Loucy (cell line): Measurements from ENCODE around the gene CEP131.

Experiments
- H2AFZ ChIP-seq: fragments of 200-600 bp; sonication (generic); 2 replicates; pipeline ENCODE4 v1.6.0; 2016; ENCODE audit warnings: antibody characterized with exemption, mild to moderate bottlenecking, low read length, moderate library complexity
- H3F3A ChIP-seq: fragments of 200-600 bp; 2 replicates; pipeline ENCODE4 v1.6.0; 2016; ENCODE audit warnings: antibody characterized with exemption, low read depth, mild to moderate bottlenecking
- H3K27me3 ChIP-seq: fragments of 200-600 bp; sonication (generic); 2 replicates; pipeline ENCODE4 v1.6.1; 2014; ENCODE audit warnings: low read length, mild to moderate bottlenecking; ENCODE audit not compliant: insufficient read depth, poor library complexity, severe bottlenecking
- H3K36me3 ChIP-seq: fragments of 200-600 bp; sonication (generic); 2 replicates; pipeline ENCODE4 v1.6.1; 2016; ENCODE audit warnings: low read length; ENCODE audit not compliant: insufficient read depth
- H3K4me1 ChIP-seq: fragments of 200-600 bp; sonication (generic); 2 replicates; pipeline ENCODE4 v1.5.1; 2014; ENCODE audit warnings: low read length, mild to moderate bottlenecking; ENCODE audit not compliant: insufficient read depth, poor library complexity, severe bottlenecking
- H3K4me2 ChIP-seq: fragments of 200-600 bp; sonication (generic); 2 replicates; pipeline ENCODE4 v1.6.0; 2014; ENCODE audit warnings: antibody characterized with exemption, low read length, low read depth, mild to moderate bottlenecking; ENCODE audit not compliant: poor library complexity, severe bottlenecking
- H3K4me3 ChIP-seq: fragments of 200-600 bp; sonication (generic); 2 replicates; pipeline ENCODE4 v1.5.1; 2014; ENCODE audit warnings: low read length, mild to moderate bottlenecking, mixed read lengths; ENCODE audit not compliant: poor library complexity, severe bottlenecking
- H3K79me2 ChIP-seq: fragments of 200-600 bp; sonication (generic); 2 replicates; pipeline ENCODE4 v1.6.1; 2014; ENCODE audit warnings: low read length; ENCODE audit not compliant: insufficient read depth
- H3K9ac ChIP-seq: fragments of 200-600 bp; sonication (generic); 2 replicates; pipeline ENCODE4 v1.6.0; 2014; ENCODE audit warnings: mild to moderate bottlenecking, low read depth, low read length, moderate library complexity; ENCODE audit not compliant: poor library complexity, severe bottlenecking
- H3K9me2 ChIP-seq: fragments of 200-600 bp; sonication (generic); replicated peaks from 2 replicates; pipeline ENCODE4 v1.6.1; 2016; ENCODE audit warnings: low read depth, low read length, mixed read lengths
- H3K9me3 ChIP-seq: fragments of 200-600 bp; sonication (generic); 2 replicates; pipeline ENCODE4 v1.6.1; 2014; ENCODE audit warnings: mild to moderate bottlenecking, antibody characterized with exemption, low read length, low read depth; ENCODE audit not compliant: insufficient read depth
- H4K20me1 ChIP-seq: fragments of 200-600 bp; sonication (generic); 2 replicates; pipeline ENCODE4 v1.6.0; 2014; ENCODE audit warnings: antibody characterized with exemption, low read length, mild to moderate bottlenecking; ENCODE audit not compliant: insufficient read depth, poor library complexity, severe bottlenecking
- EZH2phosphoT487 ChIP-seq: fragments of 200-600 bp; IDR thresholded peaks from 2 replicates; pipeline ENCODE4 v1.6.1; 2018; ENCODE audit warnings: antibody characterized with exemption, mild to moderate bottlenecking, moderate library complexity, borderline replicate concordance
- TF ChIP-seq, protein P1 (sequence below): fragments of 200-600 bp; sonication (generic); conservative IDR thresholded peaks from 2 replicates; pipeline ENCODE4 v1.5.1; 2014; ENCODE audit warnings: mild to moderate bottlenecking, antibody characterized with exemption, low read length

CEP131 gene

GRCh38 chr17:81236784-81237183 lies 14.0 kb upstream of the CEP131 start:
- Histone ChIP-seq H3K9me3 (no peaks in the 10 kb centered on the region), H3F3A (no peaks in the 10 kb centered on the region), H3K27me3 (no peaks in the 10 kb centered on the region), H3K36me3 (peaks cover 4% of the 10 kb centered on the region; the same call in 1 of the 2 replicates), H3K9ac (no peak overlapping the region), H3K4me1 (peaks cover 35% of the 10 kb centered on the region), H2AFZ (no peak overlapping the region), H3K4me2 (peak overlapping the region; percentile 92), H3K9me2 (no peaks in the 10 kb centered on the region), H4K20me1 (peaks cover 16% of the 10 kb centered on the region), H3K4me3 (peak overlapping the region; percentile 95), H3K79me2 (peaks cover 56% of the 10 kb centered on the region)
- TF ChIP-seq, protein P1, sequence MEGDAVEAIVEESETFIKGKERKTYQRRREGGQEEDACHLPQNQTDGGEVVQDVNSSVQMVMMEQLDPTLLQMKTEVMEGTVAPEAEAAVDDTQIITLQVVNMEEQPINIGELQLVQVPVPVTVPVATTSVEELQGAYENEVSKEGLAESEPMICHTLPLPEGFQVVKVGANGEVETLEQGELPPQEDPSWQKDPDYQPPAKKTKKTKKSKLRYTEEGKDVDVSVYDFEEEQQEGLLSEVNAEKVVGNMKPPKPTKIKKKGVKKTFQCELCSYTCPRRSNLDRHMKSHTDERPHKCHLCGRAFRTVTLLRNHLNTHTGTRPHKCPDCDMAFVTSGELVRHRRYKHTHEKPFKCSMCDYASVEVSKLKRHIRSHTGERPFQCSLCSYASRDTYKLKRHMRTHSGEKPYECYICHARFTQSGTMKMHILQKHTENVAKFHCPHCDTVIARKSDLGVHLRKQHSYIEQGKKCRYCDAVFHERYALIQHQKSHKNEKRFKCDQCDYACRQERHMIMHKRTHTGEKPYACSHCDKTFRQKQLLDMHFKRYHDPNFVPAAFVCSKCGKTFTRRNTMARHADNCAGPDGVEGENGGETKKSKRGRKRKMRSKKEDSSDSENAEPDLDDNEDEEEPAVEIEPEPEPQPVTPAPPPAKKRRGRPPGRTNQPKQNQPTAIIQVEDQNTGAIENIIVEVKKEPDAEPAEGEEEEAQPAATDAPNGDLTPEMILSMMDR, result no peak

DNA sequence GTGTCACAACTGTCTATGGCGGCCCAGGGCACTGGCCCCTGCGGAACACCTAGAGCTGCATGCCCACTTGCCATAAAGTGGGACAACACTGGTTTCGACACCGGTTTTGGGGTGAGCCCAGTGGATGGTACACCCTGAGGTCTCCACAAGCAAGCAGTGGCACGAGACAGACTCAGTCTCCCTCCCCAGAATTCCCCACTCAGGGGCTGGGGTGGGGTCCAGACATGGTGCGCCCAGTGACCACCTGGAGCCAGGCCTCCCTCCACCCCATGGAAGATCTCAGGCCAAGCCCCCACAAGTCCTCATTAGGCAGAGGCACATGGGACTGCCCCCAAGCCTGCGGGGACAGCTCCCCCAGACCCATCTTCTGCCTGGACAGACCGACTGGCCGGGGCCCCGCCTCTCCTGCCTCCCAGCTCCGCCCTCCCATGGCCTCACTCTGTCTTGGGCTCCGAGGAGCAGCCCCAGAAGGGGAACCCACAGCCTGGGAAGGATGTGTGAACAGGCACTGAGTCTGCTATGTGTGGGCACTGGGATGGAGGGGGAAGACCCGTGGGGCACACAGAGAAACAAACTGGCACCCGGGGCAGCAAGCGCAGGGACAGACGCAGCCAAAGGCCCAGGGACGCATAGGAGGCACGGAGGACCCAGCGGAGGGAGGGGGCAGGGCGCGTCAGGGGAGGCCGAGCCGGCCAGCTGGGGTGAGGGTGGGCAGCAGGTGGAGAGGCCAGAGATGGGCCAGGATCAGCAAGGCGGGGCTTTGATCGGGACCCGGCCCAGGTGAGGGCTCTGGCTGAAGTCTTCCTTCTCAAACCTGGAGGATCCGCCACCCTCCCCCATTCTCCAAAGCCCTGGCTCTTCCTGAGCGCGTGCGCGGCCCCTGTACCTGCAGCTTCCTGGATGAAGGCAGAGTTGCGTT lies 13.3 kb upstream of the CEP131 start:
- Histone ChIP-seq H3K9ac (no peak overlapping the region), H3K79me2 (peaks cover 51% of the 10 kb centered on the region), H3K9me3 (no peaks in the 10 kb centered on the region), H4K20me1 (peaks cover 11% of the 10 kb centered on the region), H2AFZ (no peak overlapping the region), H3K4me2 (peak overlapping the region; percentile 92), H3F3A (no peaks in the 10 kb centered on the region), H3K4me3 (peak overlapping the region; percentile 9), H3K9me2 (no peaks in the 10 kb centered on the region), H3K36me3 (peaks cover 8% of the 10 kb centered on the region; the same call in 1 of the 2 replicates), H3K4me1 (peaks cover 31% of the 10 kb centered on the region), H3K27me3 (no peaks in the 10 kb centered on the region)
- TF ChIP-seq, protein P1, result no peak
- TF ChIP-seq EZH2phosphoT487, result no peak

DNA sequence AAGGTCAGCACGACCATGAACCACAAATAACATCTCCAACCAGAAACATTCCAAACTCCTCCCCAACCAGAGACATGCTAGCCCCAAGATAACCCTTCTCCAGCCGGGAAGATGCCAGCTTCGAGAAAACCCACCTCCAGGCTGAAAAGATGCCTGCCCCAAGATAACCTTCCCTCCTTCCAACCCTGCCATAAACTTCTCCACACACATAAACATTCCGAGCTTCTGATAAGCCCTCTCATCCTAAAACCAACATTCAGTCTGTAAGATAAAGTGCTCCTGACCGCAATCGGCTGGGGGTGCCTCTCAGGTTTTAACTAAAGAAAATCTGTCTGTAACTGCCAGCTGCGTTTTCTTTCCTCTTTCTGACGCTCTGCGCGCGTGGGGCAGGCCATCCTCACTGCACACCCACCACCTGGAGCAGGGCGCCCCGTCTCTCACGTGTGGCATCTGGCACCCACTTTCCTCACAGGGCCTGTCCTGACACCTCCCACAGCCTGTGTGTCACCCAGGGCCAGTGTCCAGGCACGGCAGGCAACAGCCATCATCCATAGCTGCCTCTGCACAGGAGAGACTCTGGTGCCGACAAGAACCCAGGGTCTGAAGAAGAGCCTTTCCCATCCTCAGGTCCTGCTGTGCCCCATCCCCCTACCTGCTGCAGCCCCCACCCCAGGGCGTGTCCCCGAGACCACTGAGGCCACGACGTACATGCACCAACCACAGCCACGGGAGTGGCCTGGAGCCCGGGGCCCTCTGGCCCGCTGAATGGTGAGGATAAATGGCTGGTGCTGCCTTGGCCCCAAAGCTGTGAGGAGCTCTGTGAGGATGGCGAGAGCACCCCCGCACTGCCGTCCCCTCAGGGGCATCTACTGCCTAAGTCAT lies 12.4 kb upstream of the CEP131 start:
- peaks cover 12% of the 10 kb centered on the region; the same call in 1 of the 2 replicates for H3K36me3 ChIP-seq
- no peak overlapping the region for H2AFZ ChIP-seq
- peaks cover 22% of the 10 kb centered on the region for H3K4me1 ChIP-seq
- H3K27me3 ChIP-seq, result no peaks in the 10 kb centered on the region
- TF ChIP-seq, protein P1, result no peak
- TF ChIP-seq EZH2phosphoT487, result no peak
- H3F3A ChIP-seq, result no peaks in the 10 kb centered on the region
- H3K9ac ChIP-seq, result no peak overlapping the region
- no peak overlapping the region for H3K4me2 ChIP-seq
- H3K9me3 ChIP-seq, result no peaks in the 10 kb centered on the region
- H4K20me1 ChIP-seq, result peaks cover 6% of the 10 kb centered on the region
- peaks cover 42% of the 10 kb centered on the region for H3K79me2 ChIP-seq
- H3K9me2 ChIP-seq, result no peaks in the 10 kb centered on the region
- H3K4me3 ChIP-seq, result no peak overlapping the region
